HEK293 (cell line): ENCODE data around the gene IL2.

Experiments used
- HOXA7 ChIP-seq: sonication (generic); formaldehyde crosslinking; IDR thresholded peaks from 2 replicates; pipeline ENCODE4 v1.8.1; 2022; ENCODE audit warnings: missing genetic modification reagents, borderline replicate concordance
- HOXC10 ChIP-seq: sonication (generic); formaldehyde crosslinking; IDR thresholded peaks from 2 replicates; pipeline ENCODE4 v1.8.1; 2023; ENCODE audit warnings: mild to moderate bottlenecking, missing genetic modification reagents
- MZF1 ChIP-seq: fragments of 450-650 bp; formaldehyde crosslinking; IDR thresholded peaks from 2 replicates; pipeline ENCODE4 v1.5.1; 2017; ENCODE audit warnings: missing biosample characterization, missing genetic modification characterization, borderline replicate concordance
- ZFP37 ChIP-seq: fragments of 450-650 bp; formaldehyde crosslinking; IDR thresholded peaks from 2 replicates; pipeline ENCODE4 v1.5.1; 2016; ENCODE audit warnings: missing biosample characterization, missing genetic modification characterization
- ZIC2 ChIP-seq: fragments of 450-650 bp; formaldehyde crosslinking; IDR thresholded peaks from 2 replicates; pipeline ENCODE4 v1.5.1; 2016; ENCODE audit warnings: missing biosample characterization, missing genetic modification characterization
- ZNF239 ChIP-seq: fragments of 450-650 bp; formaldehyde crosslinking; IDR thresholded peaks from 2 replicates; pipeline ENCODE4 v1.5.1; 2016; ENCODE audit warnings: missing biosample characterization, missing genetic modification characterization
- ZNF274 ChIP-seq, 2 experiments: fragments of 200-500 bp in 1 of 2; fragments of 450-650 bp in 1 of 2; sonication (Bioruptor generic) in 1 of 2; formaldehyde crosslinking in 1 of 2; IDR thresholded peaks; 2 replicates each; pipeline versions ENCODE4 v1.5.1 to v1.6.1; 2014 to 2016; ENCODE audit warnings: borderline replicate concordance in 1 of 2, inconsistent platforms in 1 of 2, low read length in 1 of 2, missing biosample characterization in 1 of 2, missing genetic modification characterization in 1 of 2
- ZNF514 ChIP-seq: fragments of 450-650 bp; formaldehyde crosslinking; IDR thresholded peaks from 2 replicates; pipeline ENCODE4 v1.5.1; 2016; ENCODE audit warnings: missing biosample characterization, missing genetic modification characterization
- ZNF701 ChIP-seq: fragments of 450-650 bp; formaldehyde crosslinking; IDR thresholded peaks from 2 replicates; pipeline ENCODE4 v1.5.1; 2016; ENCODE audit warnings: missing biosample characterization, missing genetic modification characterization
- ZSCAN30 ChIP-seq: fragments of 450-650 bp; IDR thresholded peaks from 2 replicates; pipeline ENCODE4 v1.5.1; 2018; ENCODE audit warnings: missing biosample characterization, mild to moderate bottlenecking, missing genetic modification characterization, moderate library complexity
- TF ChIP-seq, protein P1 (sequence below): fragments of 450-650 bp; formaldehyde crosslinking; IDR thresholded peaks from 2 replicates; pipeline ENCODE4 v1.5.1; 2016; ENCODE audit warnings: missing biosample characterization, missing genetic modification characterization
- TF ChIP-seq, protein P2 (sequence below): fragments of 450-650 bp; formaldehyde crosslinking; IDR thresholded peaks from 2 replicates; pipeline ENCODE4 v1.5.1; 2016; ENCODE audit warnings: missing biosample characterization, missing genetic modification characterization

DNA sequence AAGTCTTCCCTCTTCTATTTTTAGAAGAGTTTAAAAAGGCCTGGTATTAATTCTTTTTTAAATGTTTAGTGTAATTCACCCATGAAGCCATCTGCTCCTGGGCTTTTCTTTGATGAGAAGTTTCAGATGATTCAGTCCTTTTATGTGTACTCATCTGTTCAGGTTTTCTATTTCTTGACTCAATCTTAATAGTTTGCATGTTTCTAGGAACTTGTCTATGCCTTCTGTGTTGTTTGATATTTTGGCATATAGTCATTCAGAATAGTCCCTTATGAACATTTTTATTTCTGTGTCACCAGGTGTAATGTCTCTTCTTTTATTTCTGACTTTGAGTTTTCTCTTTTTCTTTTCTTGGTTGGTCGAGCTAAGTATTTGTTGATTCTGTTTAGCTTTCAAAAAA, 20.2 kb upstream of the IL2 start:
- TF ChIP-seq, protein P1, sequence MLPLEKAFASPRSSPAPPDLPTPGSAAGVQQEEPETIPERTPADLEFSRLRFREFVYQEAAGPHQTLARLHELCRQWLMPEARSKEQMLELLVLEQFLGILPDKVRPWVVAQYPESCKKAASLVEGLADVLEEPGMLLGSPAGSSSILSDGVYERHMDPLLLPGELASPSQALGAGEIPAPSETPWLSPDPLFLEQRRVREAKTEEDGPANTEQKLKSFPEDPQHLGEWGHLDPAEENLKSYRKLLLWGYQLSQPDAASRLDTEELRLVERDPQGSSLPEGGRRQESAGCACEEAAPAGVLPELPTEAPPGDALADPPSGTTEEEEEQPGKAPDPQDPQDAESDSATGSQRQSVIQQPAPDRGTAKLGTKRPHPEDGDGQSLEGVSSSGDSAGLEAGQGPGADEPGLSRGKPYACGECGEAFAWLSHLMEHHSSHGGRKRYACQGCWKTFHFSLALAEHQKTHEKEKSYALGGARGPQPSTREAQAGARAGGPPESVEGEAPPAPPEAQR (tag by site-specific recombination), result no peak
- TF ChIP-seq ZNF274 (IDR thresholded peaks at IDR 0.05; ENCODE audit: low read length) (no peak), ZNF274 (tag by site-specific recombination; IDR thresholded peaks at IDR 0.05; ENCODE audit: borderline replicate concordance) (no peak), MZF1 (tag by site-specific recombination) (no peak), ZNF514 (tag by site-specific recombination) (no peak), ZIC2 (tag by site-specific recombination) (no peak), ZNF239 (no peak), HOXA7 (CRISPR knock-in tag) (no peak), ZFP37 (tag by site-specific recombination) (no peak), ZSCAN30 (tag by site-specific recombination) (no peak), HOXC10 (no peak), ZNF701 (no peak)
- TF ChIP-seq, protein P2, sequence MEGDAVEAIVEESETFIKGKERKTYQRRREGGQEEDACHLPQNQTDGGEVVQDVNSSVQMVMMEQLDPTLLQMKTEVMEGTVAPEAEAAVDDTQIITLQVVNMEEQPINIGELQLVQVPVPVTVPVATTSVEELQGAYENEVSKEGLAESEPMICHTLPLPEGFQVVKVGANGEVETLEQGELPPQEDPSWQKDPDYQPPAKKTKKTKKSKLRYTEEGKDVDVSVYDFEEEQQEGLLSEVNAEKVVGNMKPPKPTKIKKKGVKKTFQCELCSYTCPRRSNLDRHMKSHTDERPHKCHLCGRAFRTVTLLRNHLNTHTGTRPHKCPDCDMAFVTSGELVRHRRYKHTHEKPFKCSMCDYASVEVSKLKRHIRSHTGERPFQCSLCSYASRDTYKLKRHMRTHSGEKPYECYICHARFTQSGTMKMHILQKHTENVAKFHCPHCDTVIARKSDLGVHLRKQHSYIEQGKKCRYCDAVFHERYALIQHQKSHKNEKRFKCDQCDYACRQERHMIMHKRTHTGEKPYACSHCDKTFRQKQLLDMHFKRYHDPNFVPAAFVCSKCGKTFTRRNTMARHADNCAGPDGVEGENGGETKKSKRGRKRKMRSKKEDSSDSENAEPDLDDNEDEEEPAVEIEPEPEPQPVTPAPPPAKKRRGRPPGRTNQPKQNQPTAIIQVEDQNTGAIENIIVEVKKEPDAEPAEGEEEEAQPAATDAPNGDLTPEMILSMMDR (tag by site-specific recombination), result no peak
